Measurements from ENCODE around the gene TNPO3.
"Not testable (repeated sequence)": the region's sequence is repeated elsewhere in the genome, so short reads cannot be mapped to it uniquely, and the experiment has no call there.

The TNPO3 gene

GRCh38 chr7:129013048-129013724 is 41.7 kb downstream of the TNPO3 start:
- DNase-seq, result no peak

DNA sequence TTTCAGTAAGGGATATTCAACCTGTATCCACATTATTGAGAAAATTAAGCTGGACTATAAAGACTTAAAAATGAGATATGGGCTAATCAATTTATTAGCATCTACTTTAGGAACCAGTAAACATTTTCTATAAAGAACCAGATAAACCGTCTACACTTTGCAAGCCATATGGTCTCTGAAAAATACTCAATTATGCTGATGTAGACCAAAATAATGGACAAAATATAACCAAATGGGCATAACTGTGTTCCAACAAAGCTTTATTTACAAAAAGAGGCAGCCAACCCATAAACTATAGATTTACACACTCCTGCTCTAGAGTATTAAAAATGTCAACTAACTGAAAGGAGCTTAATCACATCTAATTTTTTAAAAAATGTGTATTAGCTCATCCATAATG is 42.3 kb downstream of the TNPO3 start:
- no peak for DNase-seq

DNA sequence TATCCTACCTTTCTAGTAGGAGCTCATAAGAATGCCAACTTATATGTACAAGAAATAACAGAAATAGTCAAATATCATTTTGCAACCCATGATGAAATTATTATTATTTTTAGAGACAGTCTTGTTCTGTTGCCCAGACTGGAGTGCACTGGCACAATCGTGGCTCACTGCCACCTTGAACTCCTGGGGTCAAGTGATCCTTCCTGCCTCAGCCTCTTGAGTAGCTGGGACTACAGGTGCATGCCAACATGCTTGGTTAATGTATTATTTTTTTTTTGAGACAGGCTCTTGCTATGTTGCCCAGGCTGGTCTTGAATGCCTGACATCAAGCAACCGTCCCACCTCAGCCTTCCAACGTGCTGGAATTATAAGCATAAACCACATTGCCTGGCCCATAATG is 44.8 kb downstream of the TNPO3 start:
- DNase-seq, result no peak

DNA sequence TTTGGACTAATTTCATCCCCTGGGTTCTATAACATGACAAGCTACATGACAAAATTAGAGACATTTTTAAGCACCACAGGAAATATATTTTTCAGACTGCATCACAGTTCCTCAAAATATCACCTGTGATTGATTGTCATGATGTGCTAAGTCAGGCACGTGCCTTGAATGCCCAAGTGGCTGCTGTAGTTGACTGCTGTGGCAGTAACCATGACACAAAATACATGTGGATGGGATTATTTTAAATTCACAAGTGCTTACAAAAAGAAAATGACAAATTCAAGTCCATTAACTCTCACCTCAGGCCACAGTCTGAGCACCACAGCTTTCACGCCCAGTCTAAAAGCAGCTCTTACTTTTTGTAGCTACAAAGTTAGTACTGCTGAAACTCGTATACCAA is 45.5 kb downstream of the TNPO3 start:
- no peak for DNase-seq

DNA sequence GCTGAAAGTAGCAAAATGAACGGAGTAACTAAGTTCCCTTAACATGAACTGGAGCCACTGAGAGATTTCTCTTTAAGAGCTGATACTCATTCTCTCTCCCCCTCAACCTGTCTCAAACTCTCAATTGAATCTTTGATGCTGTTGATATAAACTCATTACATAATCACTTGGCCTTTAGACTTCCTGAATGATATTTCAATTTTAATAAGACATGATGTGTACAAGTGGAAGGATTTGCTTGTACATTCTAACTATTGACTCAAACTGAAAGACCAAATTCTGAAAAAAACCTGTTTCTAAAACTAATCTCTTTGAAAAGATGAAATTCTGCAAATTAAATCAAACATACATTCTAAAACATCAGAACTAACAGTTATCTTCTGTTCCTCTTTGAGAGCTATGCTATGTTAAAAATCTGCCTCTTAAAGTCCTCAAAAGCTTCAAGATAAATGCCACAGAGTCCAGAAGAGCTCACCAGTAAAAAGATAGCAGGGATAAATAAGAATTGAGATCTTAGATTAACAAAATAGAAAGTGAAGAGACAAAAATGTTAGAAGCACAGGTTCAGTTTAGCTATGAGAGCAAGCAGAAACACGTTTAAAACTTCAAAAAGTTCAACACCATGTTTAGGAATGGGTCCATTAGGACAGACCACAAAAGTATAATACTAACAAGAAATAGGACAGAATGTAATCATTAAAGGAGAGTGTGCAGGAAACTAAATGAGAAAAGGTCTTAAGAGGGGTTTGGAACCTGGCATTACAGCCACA is 46.1 kb downstream of the TNPO3 start:
- no peak for DNase-seq

DNA sequence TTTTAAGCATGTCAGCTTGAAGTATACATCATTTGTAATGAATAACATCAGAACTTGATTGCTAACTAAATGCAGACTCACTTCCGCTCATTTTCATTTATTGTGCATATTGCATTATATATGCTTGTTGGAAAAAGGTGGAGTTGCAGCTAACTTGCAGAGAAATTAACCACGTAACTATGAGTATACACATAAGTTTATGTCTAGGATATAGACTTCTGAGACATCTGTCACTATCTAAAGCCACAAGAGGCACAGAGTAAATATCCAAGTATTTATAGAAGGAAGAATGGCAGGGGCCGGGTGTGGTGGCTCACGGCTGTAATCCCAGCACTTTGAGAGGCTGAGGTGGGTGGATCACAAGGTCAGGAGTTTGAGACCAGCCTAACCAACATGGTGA is 47.3 kb downstream of the TNPO3 start:
- DNase-seq, result no peak

- no peak for DNase-seq
Measured at GRCh38 chr7:129006636-129007414, 48.1 kb downstream of the TNPO3 start.

- no peak for DNase-seq
Measured at GRCh38 chr7:129005186-129005585, 49.7 kb downstream of the TNPO3 start.

DNA sequence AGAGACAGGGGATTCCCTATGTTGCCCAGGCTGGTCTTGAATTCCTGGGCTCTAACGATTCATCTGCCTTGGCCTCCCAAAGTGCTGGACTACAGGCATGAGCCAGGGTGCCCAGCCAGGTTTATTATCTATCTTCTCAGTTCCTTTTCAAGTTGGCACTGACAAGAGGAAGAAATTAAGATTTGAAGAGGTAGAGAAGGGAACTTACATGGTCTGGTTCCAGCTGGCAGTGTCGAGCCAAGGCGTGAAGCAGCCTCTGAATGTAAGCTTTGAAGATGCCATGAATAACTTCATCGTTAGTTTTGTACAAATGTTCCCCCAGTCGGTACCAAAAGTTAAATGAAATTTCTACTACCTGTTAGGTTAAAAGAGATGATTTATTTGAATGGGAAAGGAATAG is 57.7 kb downstream of the TNPO3 start:
- no peak for DNase-seq

DNA sequence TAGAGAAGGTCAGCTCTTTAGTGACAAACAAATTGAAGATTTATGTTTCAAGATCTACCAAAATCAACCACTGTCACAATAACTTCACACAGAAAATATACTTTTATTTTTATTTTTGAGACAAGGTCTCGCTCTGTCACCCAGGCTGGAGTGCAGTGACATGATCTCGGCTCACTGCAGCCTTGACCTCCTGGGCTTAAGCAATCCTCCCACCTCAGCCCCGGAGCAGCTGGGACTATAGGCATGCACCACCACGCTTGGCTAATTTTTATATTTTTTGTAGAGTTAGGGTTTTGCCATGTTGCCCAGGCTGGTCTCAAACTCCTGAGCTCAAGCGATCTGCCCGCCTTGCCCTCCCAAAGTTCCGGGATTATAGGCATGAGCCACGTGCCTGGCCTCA is 60.4 kb downstream of the TNPO3 start:
- not testable (repeated sequence) for DNase-seq

- DNase-seq, result no peak
Measured at GRCh38 chr7:128993419-128993818, 61.5 kb downstream of the TNPO3 start.

DNA sequence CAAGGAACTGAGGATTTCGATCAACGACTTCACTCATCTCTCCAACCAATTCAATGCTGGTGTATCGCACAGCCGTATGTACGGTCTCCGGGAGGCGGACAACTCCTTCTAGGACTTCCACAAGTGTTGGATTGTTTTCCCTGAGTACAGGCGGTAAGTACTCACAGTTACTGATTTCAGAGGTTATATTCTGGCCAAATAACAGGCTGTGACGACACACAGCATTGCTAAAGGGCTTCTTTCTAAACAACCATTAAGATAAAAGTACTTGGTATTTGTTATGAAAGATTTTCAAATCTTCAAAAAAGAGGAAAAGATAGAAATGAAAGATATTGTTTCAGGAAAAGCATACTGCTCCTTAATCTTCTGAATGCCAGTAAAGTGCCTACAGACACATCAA is 65.0 kb downstream of the TNPO3 start:
- no peak for DNase-seq

DNA sequence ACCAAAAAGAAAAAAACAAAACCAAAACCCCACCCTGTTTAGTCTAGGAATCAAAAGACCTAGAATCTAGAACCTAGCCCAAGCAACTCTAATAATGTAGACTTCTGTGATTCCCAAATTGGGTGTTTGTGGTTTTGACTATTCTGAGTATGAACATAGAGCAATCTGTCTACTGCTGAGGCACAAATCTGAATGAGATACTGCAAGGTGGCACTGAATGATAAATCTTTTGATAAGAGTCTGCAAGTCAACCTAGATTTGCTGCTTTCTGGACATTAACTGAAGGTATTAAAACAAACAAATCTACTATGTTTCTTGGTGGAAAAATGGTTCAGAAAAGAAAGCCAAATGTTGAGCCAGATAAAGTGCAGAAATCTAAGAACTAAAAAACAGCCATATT is 66.5 kb downstream of the TNPO3 start:
- DNase-seq, result no peak

- DNase-seq, result no peak
Measured at GRCh38 chr7:128986609-128987008, 68.3 kb downstream of the TNPO3 start.

GRCh38 chr7:128985660-128986059 is 69.3 kb downstream of the TNPO3 start:
- no peak for DNase-seq

GRCh38 chr7:128982105-128982504 is 72.8 kb downstream of the TNPO3 start:
- no peak for DNase-seq

- no peak for DNase-seq
Measured at GRCh38 chr7:128974241-128974934, 80.5 kb downstream of the TNPO3 start.

DNA sequence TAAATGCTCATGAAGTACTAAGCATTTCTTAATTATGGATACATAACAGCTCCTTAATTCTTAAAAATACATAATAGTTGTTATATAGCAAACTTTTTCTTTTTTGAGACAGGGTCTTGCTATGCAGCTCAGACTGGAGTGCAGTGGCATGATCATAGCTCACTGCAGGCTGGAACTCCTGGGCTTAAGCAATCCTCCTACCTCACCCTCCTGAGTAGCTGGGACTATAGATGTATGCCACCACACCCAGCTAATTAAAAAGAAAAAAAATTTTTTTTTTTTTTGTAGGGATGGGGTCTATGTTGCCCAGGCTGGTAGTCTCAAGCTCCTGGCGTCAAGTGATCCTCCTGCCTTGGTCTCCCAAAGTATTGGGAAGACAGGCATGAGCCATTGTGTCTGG is 86.3 kb downstream of the TNPO3 start:
- no peak for DNase-seq

DNA sequence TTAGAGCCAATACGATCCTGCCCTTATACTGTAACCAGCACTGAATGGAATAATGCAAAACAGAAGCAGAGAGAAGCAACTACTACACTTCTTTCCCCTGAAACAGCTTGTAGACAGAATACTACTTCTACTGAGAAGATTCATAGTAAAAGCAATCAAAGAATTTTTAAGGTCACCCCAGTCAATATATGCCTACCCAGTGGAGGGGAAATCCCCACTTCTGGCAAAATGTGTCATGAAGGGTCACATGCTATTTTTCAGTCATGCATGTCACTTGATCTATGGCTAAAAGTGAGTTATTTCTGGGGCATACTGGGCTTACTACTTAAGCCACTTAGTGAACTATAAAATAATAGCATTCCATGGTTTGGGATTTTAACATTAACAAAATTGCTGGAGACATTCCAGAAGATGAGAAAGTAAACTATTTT is 91.6 kb downstream of the TNPO3 start:
- no peak for DNase-seq

DNA sequence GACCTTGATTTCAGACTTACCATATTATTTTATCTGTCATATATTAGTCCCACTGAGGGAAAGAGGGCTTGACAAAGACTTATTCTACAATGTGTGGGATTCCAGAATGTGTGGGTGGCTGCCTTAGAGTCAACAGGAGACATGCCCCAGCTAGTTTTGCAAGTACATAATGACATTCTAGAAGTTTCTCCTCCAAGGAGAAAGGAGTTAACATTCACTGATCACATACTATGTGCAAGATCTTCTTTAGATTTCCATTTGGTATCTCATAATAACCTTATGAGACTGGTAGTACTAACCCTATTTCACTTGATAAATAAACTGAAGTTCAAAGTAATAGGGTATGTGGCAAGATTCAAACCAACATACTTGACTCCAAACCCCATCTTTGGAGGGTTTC is 92.0 kb downstream of the TNPO3 start:
- DNase-seq, result no peak

DNA sequence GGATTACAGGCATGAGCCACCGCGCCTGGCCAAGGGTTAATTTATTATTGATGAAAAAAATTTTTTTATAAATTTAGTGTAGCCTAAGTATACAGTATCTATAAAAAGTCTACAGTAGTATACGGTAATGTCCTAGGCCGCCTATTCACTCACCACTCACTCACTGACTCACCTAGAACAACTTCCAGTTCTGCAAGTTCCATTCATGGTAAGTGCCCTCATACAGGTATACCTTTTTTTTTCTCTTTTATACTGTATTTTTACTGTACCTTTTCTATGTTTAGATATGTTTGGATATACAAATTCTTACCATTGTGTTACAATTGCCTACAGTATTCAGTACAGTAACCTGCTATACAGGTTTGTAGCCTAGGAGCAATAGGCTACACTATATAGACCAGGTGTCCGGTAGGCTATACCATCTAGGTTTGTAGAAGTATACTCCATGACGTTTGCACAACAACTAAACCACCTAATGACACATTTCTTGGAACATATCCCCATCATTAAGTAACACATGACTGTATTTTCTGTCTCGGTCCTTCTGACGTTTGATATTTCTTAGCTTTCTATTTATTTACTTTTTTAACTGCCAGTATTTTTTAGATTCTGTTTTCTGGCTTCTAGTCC is 93.8 kb downstream of the TNPO3 start:
- no peak for DNase-seq

DNA sequence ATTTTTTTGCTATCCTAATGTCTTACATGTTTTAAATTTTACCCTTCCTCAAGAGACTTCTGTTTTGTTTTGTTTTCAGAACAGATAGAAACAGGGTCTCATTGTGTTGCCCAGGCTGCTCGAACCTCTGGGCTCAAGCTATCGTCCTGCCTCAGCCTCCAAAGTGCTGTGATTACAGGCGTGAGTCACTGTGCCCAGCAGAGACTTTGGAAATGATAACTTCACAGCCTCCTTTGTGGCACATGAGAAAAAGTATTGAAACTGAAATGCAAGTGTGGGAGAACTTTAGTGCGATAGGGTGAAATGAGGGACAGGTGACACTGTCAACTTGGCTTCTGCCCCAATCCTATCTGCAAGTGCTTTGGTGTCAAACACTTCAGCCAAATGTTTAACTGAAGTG is 95.6 kb downstream of the TNPO3 start:
- no peak for DNase-seq

DNA sequence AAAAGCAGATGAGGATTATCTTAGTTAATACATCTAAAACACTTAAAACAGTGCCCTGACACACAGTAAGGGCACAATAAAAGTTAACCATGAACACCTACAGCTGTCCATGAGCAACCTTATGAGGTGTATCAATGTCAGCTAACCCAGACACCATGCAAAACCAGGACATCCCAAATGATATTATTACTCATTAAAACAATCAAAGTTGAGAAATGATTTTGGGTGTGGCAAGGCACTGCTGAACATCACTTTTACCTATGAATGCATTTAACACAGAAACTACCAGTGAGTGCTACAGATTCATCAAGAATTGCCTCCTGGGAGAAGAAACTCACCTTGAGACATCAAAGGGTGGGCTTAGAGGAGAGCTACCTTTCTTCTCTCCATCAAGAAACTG is 98.9 kb downstream of the TNPO3 start:
- DNase-seq, result no peak
